ENCODE results near the gene SNX30. TPM values are rescaled to one million over a fixed set of nuclear protein-coding genes. Genes with fewer than 3 reads are reported as not detected.
A peak's percentile ranks its signal among the peaks of the same experiment; 100 is the strongest.

SNX30 gene
- polyA plus RNA-seq, 1 of the 3 experiments (the other 2 are of a cell fraction), result 2.7 TPM

GRCh38 chr9:112743216-112743836, 7.2 kb upstream of the SNX30 start:
- POLR2A ChIA-PET, result no interaction called here
- H2AFZ ChIP-seq (ENCODE audit: low read depth), result no peak overlapping the region
- CTCF ChIA-PET, result interaction anchor here (1.3 kb wide), 1 partner anchor 25 kb away, joined by 5 read pairs; the partner anchor contains the start of gene INIP
- no peak for TF ChIP-seq YY1 (IDR thresholded peaks at IDR 0.05; ENCODE audit: low read depth)
- 0 out of 2 replicates have a peak, but pooled peaks have one; percentile 3 for TF ChIP-seq RAD21 (IDR thresholded peaks at IDR 0.05; ENCODE audit: low read length)
- no peak for TF ChIP-seq JUND (IDR thresholded peaks at IDR 0.05)
- no peaks in the 10 kb centered on the region for H3K36me3 ChIP-seq (replicated peaks in 1 of 2; ENCODE audit: control insufficient read depth in 1 of 2, insufficient read depth in 2 of 2, low read length in 1 of 2)
- no peaks in the 10 kb centered on the region for H3K9me2 ChIP-seq
- peaks cover 3% of the 10 kb centered on the region for H3F3A ChIP-seq (replicated peaks; ENCODE audit: insufficient read depth)
- H3K27me3 ChIP-seq (ENCODE audit: insufficient read depth), result no peaks in the 10 kb centered on the region
- H3K9ac ChIP-seq, result no peak overlapping the region
- H3K4me3 ChIP-seq (ENCODE audit: low read depth in 2 of 2, low read length in 1 of 2), result no peak overlapping the region
- no peak for DNase-seq
- H4K20me1 ChIP-seq (ENCODE audit: insufficient read depth), result no peaks in the 10 kb centered on the region
- 83% methylated on average over 3 of the region's 3 CpGs for WGBS (ENCODE audit: low lambda C conversion rate)
- no peak overlapping the region for H3K27ac ChIP-seq (ENCODE audit: low read depth in 2 of 2, low read length in 1 of 2)
- no peaks in the 10 kb centered on the region for H3K79me2 ChIP-seq (ENCODE audit: insufficient read depth)
- no peaks in the 10 kb centered on the region for H3K9me3 ChIP-seq
- H3K4me1 ChIP-seq (ENCODE audit: control insufficient read depth in 1 of 2, insufficient read depth in 2 of 2, low read depth in 1 of 2, low read length in 1 of 2), result no peaks in the 10 kb centered on the region
- no peak overlapping the region for H3K4me2 ChIP-seq

- no peak overlapping the region for H2AFZ ChIP-seq (ENCODE audit: low read depth)
- no peaks in the 10 kb centered on the region for H3K27me3 ChIP-seq (ENCODE audit: insufficient read depth)
- H3K9me2 ChIP-seq, result no peaks in the 10 kb centered on the region
- H3K9ac ChIP-seq, result no peak overlapping the region
- ChIA-PET CTCF (interaction anchor here (1.3 kb wide), 1 partner anchor 26 kb away, joined by 5 read pairs; the partner anchor contains the start of gene INIP), POLR2A (no interaction called here)
- no peaks in the 10 kb centered on the region for H3K4me1 ChIP-seq (ENCODE audit: control insufficient read depth in 1 of 2, insufficient read depth in 2 of 2, low read depth in 1 of 2, low read length in 1 of 2)
- H3K9me3 ChIP-seq, result no peaks in the 10 kb centered on the region
- no peaks in the 10 kb centered on the region for H3K79me2 ChIP-seq (ENCODE audit: insufficient read depth)
- no peak for DNase-seq
- H3K27ac ChIP-seq (ENCODE audit: low read depth in 2 of 2, low read length in 1 of 2), result no peak overlapping the region
- no peak overlapping the region for H3K4me3 ChIP-seq (ENCODE audit: low read depth in 2 of 2, low read length in 1 of 2)
- WGBS (ENCODE audit: low lambda C conversion rate), result 73% methylated on average over 4 of the region's 4 CpGs
- TF ChIP-seq RFX5 (IDR thresholded peaks at IDR 0.05; ENCODE audit: low read length) (no peak), REST (IDR thresholded peaks at IDR 0.05; ENCODE audit: low read depth, low read length) (no peak), CHD2 (IDR thresholded peaks at IDR 0.05; ENCODE audit: low read length, partially characterized antibody) (no peak), RXRA (IDR thresholded peaks at IDR 0.05; ENCODE audit: borderline replicate concordance, low read depth) (no peak), TCF12 (IDR thresholded peaks at IDR 0.05) (no peak), RCOR1 (IDR thresholded peaks at IDR 0.05; ENCODE audit: low read length) (no peak), RAD21 (IDR thresholded peaks at IDR 0.05; ENCODE audit: low read length) (no peak), SIN3A (IDR thresholded peaks at IDR 0.05; ENCODE audit: borderline replicate concordance, low read depth, low read length) (no peak), MEF2A (IDR thresholded peaks at IDR 0.05; ENCODE audit: borderline replicate concordance, low read depth) (no peak), JUND (IDR thresholded peaks at IDR 0.05) (no peak), MAX (IDR thresholded peaks at IDR 0.05; ENCODE audit: low read depth) (no peak), FOXJ3 (CRISPR knock-in tag; IDR thresholded peaks at IDR 0.05) (no peak), YY1 (IDR thresholded peaks at IDR 0.05; ENCODE audit: low read depth) (no peak), ZBTB33 (IDR thresholded peaks at IDR 0.05; ENCODE audit: borderline replicate concordance, low read depth) (no peak), EP300 (IDR thresholded peaks at IDR 0.05; ENCODE audit: borderline replicate concordance in 1 of 2, low read depth in 1 of 2, low read length in 1 of 2) (no peak)
- H4K20me1 ChIP-seq (ENCODE audit: insufficient read depth), result no peaks in the 10 kb centered on the region
- no peaks in the 10 kb centered on the region for H3F3A ChIP-seq (replicated peaks; ENCODE audit: insufficient read depth)
- H3K36me3 ChIP-seq (replicated peaks in 1 of 2; ENCODE audit: control insufficient read depth in 1 of 2, insufficient read depth in 2 of 2, low read length in 1 of 2), result peaks cover 0 to 3% of the 10 kb centered on the region in 2 experiments
- H3K4me2 ChIP-seq, result no peak overlapping the region
These were observed 6.4 kb upstream of the SNX30 start for GRCh38 chr9:112744177-112744576.

All from SK-N-SH (cell line).